ENCODE results near the gene BRSK2. TPM values are rescaled to one million over a fixed set of nuclear protein-coding genes. Genes with fewer than 3 reads are reported as not detected.

The BRSK2 gene
- total RNA-seq, 1 donor from 2014 or later: 49.2 TPM

GRCh38 chr11:1404461-1405185, 14.9 kb downstream of the BRSK2 start:
- no peak for DNase-seq (ENCODE audit: low spot score, unreplicated experiment)
- Mint-ChIP-seq H3K9me3 (ENCODE audit: low read depth) (no peaks in the 10 kb centered on the region), H3K4me3 (ENCODE audit: low read depth) (no peak overlapping the region), H3K4me1 (ENCODE audit: low read depth) (peaks cover 10% of the 10 kb centered on the region), H3K27ac (no peak overlapping the region), H3K27me3 (no peaks in the 10 kb centered on the region), H3K36me3 (ENCODE audit: insufficient read depth) (peaks cover 3% of the 10 kb centered on the region)
- TF ChIP-seq CTCF (IDR thresholded peaks at IDR 0.05; ENCODE audit: unreplicated experiment): no peak

- Mint-ChIP-seq H3K27me3 (no peaks in the 10 kb centered on the region), H3K4me1 (ENCODE audit: low read depth) (peaks cover 11% of the 10 kb centered on the region), H3K27ac (no peak overlapping the region), H3K9me3 (ENCODE audit: low read depth) (no peaks in the 10 kb centered on the region), H3K36me3 (ENCODE audit: insufficient read depth) (peaks cover 4% of the 10 kb centered on the region), H3K4me3 (ENCODE audit: low read depth) (no peak overlapping the region)
- no peak for TF ChIP-seq CTCF (IDR thresholded peaks at IDR 0.05; ENCODE audit: unreplicated experiment)
- no peak for DNase-seq (ENCODE audit: low spot score, unreplicated experiment)
Observed at GRCh38 chr11:1405186-1406020, 15.7 kb downstream of the BRSK2 start.

- no peaks in the 10 kb centered on the region for H3K27me3 Mint-ChIP-seq
Observed at GRCh38 chr11:1406571-1407485, 17.1 kb downstream of the BRSK2 start.

GRCh38 chr11:1407668-1408067, 17.9 kb downstream of the BRSK2 start:
- Mint-ChIP-seq H3K4me1 (ENCODE audit: low read depth) (peaks cover 11% of the 10 kb centered on the region), H3K27me3 (no peaks in the 10 kb centered on the region), H3K36me3 (ENCODE audit: insufficient read depth) (peaks cover 4% of the 10 kb centered on the region), H3K4me3 (ENCODE audit: low read depth) (no peak overlapping the region), H3K9me3 (ENCODE audit: low read depth) (no peaks in the 10 kb centered on the region), H3K27ac (no peak overlapping the region)
- DNase-seq (ENCODE audit: low spot score, unreplicated experiment): no peak
- TF ChIP-seq CTCF (IDR thresholded peaks at IDR 0.05; ENCODE audit: unreplicated experiment): no peak

More at GRCh38 chr11:1406571-1407485, 17.1 kb downstream of the BRSK2 start:
- Mint-ChIP-seq H3K4me3 (ENCODE audit: low read depth) (no peak overlapping the region), H3K36me3 (ENCODE audit: insufficient read depth) (peaks cover 4% of the 10 kb centered on the region), H3K4me1 (ENCODE audit: low read depth) (peaks cover 11% of the 10 kb centered on the region), H3K27ac (no peak overlapping the region), H3K9me3 (ENCODE audit: low read depth) (no peaks in the 10 kb centered on the region)
- no peak for DNase-seq (ENCODE audit: low spot score, unreplicated experiment)
- TF ChIP-seq CTCF (IDR thresholded peaks at IDR 0.05; ENCODE audit: unreplicated experiment): no peak

- TF ChIP-seq CTCF (IDR thresholded peaks at IDR 0.05; ENCODE audit: unreplicated experiment): no peak
- peaks cover 4% of the 10 kb centered on the region for H3K36me3 Mint-ChIP-seq (ENCODE audit: insufficient read depth)
- peaks cover 11% of the 10 kb centered on the region for H3K4me1 Mint-ChIP-seq (ENCODE audit: low read depth)
- H3K27ac Mint-ChIP-seq: peak overlapping the region; percentile 45
- no peak overlapping the region for H3K4me3 Mint-ChIP-seq (ENCODE audit: low read depth)
- no peaks in the 10 kb centered on the region for H3K27me3 Mint-ChIP-seq
- no peak for DNase-seq (ENCODE audit: low spot score, unreplicated experiment)
- no peaks in the 10 kb centered on the region for H3K9me3 Mint-ChIP-seq (ENCODE audit: low read depth)
Observed at GRCh38 chr11:1408346-1408745, 18.6 kb downstream of the BRSK2 start.

Data from progenitor cell of endocrine pancreas (in vitro differentiated cells).